DMS 273 (cell line): ENCODE results near the gene RHBDL1.

Source experiments
- DNase-seq: peaks from one replicate; lab custom pipeline; 2025; ENCODE audit not compliant: unreplicated experiment; lab: John Stamatoyannopoulos, UW

RHBDL1 gene

GRCh38 chr16:672371-672770 is 3.1 kb upstream of the RHBDL1 start:
- DNase-seq = no peak

DNA sequence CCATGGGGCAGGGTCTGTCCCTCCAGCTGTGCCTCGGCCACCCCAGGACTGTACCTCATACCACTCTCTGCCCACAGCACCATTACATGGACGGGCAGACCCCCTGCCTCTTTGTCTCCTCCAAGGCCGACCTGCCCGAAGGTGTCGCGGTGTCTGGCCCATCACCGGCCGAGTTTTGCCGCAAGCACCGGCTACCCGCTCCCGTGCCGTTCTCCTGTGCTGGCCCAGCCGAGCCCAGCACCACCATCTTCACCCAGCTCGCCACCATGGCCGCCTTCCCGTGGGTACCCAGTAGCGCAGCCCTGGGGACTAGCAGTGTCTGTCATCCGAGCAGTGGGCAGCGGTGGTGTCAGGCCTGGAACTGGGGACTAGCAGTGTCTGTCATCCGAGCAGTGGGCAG is 2.6 kb upstream of the RHBDL1 start:
- DNase-seq = no peak

DNA sequence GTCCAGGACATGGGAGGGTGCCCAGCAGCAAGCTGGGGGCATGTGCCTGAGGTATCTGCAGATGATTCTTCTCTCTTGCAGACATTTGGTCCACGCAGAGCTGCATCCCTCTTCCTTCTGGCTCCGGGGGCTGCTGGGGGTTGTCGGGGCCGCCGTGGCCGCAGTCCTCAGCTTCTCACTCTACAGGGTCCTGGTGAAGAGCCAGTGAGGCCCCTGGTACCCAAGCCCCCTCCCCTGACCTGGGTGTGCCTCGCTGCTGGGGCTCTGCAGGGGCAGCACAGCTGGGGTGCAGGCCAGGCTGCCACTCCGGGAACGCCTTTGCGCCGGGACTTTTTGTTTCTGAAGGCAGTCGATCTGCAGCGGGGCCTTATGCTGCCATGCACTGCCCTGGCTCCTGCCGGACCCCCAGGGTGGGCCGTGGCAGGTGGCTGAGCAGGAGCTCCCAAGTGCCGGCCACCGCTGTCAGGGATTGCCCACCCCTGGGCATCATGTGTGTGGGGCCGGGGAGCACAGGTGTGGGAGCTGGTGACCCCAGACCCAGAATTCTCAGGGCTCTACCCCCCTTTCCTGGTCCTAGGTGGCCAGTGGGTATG is 2.0 kb upstream of the RHBDL1 start:
- no peak for DNase-seq

DNA sequence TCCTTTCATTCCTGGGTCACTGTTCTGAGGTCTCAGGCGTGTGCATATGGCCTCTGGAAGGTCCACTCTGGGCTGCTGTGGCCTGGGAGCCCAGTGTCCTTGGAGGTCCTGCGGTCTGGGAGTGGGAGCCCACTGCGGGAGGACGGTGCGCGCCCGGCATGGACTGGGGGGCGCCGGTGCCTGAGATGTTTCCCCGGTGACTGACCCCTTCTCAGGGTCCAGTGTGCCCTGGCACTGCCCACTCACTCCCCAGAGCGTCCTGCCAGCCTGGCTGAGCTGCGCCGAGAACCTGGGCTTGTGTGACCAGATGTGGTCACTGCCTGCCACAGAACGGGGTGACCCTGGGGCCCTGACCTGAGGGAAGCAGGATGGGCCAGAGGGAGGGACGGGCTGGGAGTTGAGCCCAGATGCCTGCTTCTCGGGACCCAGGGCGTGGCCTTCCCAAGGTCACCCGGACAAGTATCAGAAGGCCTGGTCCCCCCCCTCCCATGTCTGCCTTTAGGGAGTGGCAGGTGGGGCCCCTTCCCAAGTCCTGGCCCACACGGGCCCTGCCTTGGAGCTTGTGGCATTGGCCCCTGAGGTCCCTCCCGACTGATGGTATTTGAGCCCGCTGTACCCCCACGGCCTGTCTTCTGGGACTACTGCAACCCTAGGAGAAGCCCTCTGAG is 1.1 kb upstream of the RHBDL1 start:
- DNase-seq = no peak

DNA sequence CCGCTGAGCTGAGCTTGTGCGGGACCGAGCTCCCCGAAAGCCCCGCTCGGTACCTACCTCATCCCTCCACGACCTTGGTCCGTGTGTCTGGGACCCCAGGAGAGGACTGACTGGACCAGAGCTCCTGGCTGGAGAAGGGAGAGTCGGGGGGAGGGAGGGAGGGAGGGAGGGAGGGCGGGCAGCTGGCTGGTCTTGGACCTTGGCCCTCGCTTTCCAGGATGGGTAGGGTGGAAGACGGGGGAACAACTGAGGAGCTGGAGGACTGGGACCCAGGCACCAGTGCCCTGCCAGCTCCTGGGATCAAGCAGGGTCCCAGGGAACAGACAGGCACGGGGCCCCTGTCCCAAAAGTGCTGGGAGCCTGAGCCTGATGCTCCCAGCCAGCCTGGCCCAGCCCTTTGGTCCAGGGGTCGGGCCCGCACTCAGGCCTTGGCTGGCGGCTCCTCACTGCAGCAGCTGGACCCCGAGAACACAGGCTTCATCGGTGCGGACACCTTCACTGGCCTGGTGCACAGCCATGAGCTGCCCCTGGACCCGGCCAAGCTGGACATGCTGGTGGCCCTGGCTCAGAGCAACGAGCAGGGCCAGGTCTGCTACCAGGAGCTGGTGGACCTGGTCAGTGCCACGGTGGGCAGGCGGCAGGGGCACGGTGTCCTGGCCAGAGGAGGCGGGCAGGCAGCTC is 553 bp downstream of the RHBDL1 start:
- DNase-seq = peak; percentile 62

GRCh38 chr16:676565-676902 is 1.1 kb downstream of the RHBDL1 start:
- DNase-seq = no peak

GRCh38 chr16:676913-677312 is 1.4 kb downstream of the RHBDL1 start:
- no peak for DNase-seq

DNA sequence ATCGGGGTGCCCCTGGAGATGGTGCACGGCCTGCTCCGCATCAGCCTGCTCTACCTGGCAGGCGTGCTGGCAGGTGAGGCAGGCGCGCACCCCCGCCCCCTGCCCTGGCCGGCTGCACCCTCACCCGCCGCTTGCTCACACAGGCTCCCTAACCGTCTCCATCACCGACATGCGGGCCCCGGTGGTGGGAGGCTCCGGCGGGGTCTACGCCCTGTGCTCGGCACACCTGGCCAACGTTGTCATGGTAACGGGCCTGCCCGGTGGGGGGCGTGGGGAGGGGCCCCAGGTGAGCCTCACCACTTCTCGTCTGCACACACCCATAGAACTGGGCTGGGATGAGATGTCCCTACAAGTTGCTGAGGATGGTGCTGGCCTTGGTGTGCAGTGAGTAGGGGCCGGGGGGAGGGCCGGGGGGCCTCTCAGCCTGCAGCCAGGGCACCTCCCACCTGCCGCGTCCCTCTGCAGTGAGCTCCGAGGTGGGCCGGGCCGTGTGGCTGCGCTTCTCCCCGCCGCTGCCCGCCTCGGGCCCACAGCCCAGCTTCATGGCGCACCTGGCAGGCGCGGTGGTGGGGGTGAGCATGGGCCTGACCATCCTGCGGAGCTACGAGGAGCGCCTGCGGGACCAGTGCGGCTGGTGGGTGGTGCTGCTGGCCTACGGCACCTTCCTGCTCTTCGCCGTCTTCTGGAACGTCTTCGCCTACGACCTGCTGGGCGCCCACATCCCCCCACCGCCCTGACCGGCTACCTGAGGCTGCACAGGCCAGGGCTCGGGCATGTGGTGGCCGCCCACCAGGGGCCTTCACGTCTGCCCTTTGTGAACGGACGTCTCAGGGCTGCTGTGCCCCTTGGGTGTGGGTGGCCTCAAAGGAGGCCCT is 2.1 kb downstream of the RHBDL1 start:
- DNase-seq = no peak

DNA sequence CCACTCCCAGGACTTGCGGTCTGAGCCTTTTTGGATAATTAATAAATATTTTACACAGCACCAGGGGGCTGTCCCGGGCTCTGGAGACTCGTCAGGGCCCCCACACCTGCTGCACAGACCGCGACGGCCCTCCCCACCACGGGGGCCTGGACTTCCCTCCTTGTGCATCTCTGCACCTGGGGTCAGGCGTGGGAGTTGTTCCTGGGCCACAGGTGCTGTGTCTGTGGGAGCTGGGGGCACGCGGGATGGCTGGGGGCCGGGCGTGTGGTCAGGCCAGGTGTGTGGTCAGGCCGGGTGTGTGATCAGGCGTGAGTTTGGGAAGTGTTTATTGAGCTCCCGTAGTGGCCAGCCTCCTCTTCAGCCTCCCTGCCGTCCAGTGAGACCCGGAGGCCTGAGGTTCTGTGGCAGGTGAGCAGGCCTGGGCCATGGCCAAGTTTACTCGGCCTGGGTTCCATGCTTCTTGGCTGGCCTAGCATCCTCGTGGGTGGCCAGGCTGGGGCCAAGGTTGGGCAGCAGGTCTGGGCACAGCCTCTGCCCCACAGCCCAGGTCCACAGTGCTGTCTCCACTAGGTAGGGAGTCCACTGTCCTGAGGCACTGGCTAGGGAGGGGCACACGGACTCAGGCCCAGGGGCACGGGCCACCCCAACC is 2.9 kb downstream of the RHBDL1 start:
- no peak for DNase-seq

GRCh38 chr16:678858-679813 is 3.7 kb downstream of the RHBDL1 start:
- peak; percentile 93 for DNase-seq

DNA sequence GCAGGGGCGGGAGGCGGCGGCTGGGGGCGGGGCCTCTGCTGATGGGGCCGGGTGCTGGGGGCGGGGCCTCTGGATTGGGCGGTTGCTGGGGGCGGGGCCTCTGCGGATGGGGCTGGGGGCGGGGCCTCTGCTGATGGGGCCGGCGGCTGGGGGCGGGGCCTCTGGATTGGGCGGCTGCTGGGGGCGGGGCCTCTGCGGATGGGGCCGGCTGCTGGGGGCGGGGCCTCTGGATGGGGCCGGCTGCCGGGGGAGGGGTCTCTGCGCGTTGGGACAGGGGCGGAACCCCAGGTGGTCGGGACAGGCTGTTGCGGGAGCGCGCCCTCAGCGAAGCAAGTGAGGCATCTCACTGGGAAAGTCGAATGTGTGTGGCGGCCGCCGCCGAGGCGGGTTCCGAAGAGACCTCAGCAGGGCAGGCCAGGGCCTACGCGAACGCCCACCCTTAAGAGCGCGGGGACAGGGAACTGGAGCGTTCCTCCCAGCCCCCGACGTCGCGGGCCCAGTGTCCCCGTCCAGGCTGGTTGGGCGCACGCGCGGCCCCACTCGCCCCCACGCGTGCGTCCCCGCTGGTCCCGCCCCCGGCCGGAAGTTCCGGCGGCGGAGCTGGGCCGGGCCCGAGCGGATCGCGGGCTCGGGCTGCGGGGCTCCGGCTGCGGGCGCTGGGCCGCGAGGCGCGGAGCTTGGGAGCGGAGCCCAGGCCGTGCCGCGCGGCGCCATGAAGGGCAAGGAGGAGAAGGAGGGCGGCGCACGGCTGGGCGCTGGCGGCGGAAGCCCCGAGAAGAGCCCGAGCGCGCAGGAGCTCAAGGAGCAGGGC is 4.5 kb downstream of the RHBDL1 start, which contains the start of gene STUB1:
Gene STUB1, plus strand, starts transcription at position 597 of the 811 bp plus-strand sequence. Its CDS starts 116 bp downstream, at position 713.
- peak; percentile 95 for DNase-seq

GRCh38 chr16:680625-680945 is 5.1 kb downstream of the RHBDL1 start:
- DNase-seq = no peak

DNA sequence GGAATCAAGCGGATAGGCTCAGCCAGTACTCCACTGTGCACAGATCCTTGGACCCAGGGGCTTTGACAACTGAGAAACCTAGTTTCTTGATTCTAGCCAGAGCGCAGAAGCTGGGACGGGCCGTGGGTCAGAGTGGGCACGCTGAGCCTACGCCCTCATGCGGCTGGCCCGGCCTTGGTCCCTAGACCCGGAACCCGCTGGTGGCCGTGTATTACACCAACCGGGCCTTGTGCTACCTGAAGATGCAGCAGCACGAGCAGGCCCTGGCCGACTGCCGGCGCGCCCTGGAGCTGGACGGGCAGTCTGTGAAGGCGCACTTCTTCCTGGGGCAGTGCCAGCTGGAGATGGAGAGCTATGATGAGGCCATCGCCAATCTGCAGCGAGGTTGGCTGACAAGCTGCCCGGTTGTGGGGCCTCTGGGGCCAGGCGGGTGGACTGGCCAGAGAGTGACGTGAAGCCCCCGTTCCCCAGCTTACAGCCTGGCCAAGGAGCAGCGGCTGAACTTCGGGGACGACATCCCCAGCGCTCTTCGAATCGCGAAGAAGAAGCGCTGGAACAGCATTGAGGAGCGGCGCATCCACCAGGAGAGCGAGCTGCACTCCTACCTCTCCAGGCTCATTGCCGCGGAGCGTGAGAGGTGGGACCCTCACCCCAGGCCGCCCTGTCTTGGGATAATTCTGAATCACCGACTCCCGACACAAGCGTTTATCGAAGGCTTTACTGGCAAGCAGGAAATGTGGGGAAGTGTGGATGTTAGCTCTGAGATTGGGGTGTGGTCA is 5.7 kb downstream of the RHBDL1 start:
- peak; percentile 81 for DNase-seq

GRCh38 chr16:681746-682427 is 6.4 kb downstream of the RHBDL1 start:
- DNase-seq = no peak

DNA sequence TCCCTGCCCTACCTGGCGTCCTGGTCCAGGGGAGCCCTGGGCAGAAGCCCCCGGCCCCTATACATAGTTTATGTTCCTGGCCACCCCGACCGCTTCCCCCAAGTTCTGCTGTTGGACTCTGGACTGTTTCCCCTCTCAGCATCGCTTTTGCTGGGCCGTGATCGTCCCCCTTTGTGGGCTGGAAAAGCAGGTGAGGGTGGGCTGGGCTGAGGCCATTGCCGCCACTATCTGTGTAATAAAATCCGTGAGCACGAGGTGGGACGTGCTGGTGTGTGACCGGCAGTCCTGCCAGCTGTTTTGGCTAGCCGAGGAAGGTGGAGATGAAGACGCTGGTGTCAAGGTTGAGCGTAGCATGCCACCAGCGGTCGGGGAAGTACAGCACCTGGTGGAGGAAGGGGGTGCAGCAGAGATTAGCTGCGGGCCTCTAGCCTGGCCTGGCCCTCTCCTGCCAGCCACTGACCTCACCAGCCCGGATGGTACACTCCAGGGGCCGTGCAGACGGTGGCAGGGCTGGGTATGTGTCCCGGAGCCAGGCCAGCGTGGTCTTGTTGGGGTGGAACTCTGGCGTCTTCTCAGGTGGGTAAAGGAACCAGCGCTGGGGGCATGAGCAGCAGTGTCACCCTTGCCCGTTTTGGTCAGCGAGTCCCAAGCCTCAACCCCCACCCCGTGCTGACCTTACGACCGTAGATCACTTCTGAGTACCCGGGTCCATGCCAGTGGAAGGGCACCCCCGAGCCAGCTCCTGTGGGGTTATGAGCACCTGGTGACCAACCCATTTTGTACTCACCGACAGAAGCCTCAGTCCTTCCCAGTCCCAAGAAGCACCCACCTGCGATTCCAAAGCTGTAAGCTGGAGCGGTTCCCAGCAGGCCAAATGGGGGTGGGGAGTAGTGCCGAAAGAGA is 7.3 kb downstream of the RHBDL1 start:
- no peak for DNase-seq

DNA sequence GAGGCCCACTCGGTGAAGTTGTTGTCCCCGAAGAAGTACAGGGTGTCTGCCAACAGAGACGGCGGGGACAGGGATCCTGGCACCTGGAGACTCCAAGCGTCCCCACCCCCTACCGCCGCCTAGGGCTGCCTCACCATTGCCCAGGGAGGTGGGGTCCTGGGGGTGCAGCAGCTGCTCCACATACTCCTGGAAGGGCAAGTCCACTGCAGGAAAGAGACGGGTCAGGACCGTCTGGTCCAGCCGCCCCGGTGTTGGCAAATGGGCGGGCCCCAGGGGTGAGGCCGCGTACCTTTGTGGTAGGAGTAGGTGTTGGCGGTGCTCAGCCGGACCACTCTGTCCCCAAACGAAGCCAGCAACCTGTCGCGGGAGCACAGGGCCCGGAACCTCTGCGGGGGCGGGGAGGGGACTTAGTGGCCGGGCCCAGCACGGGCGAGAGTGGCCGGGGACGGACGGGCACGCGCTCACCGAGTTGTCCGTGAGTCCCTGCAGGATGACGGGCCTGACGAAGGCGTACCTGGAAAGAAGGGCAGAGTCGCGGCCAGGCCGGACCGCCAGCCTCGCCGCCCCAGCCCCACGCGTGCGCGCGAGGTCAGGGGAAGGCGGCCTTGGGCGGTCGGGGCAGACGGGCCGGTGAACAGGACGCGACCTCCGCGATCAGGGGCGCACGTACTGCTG is 8.1 kb downstream of the RHBDL1 start:
- peak; percentile 67 for DNase-seq
